Panc1 (cell line): ENCODE data around the gene PARP3. TPM values are rescaled to one million over a fixed set of nuclear protein-coding genes. Genes with fewer than 3 reads are reported as not detected.
A peak's percentile ranks its signal among the peaks of the same experiment; 100 is the strongest.

Experiments used
- ATAC-seq: fragments of 200-7000 bp; cut with Tn5 transposase; 2 replicates; pipeline ENCODE4 v1.9.1; 2020; ENCODE audit warnings: mild to moderate bottlenecking, moderate library complexity
- BruUV-seq: library from RNA; stranded (reverse); fragments of 400-500 nt; replicated peaks from 2 replicates; lab custom pipeline; 2021; lab: Mats Ljungman, UMichigan
- CTCF ChIA-PET: fragments of 300-600 bp; sonication (Branson Sonifier 250); formaldehyde crosslinking; loops from one replicate; lab custom pipeline; 2022; ENCODE audit warnings: antibody characterized with exemption; lab: Charles Lee
- POLR2A ChIA-PET: fragments of 300-600 bp; sonication (Branson Sonifier 250); formaldehyde crosslinking; loops from one replicate; lab custom pipeline; 2022; ENCODE audit warnings: antibody characterized with exemption; lab: Charles Lee
- DNase-seq: peaks from one replicate; pipeline ENCODE4 v3.0.0-alpha.2; 2010; ENCODE audit warnings: low read depth, low spot score
- H3K27ac ChIP-seq: 2 replicates; pipeline ENCODE4 v1.5.1; 2011; ENCODE audit warnings: mild to moderate bottlenecking, low read length, inconsistent platforms
- H3K27me3 ChIP-seq: fragments of 200-500 bp; sonication (Bioruptor generic); 2 replicates; pipeline ENCODE4 v1.6.0; 2014; ENCODE audit warnings: low read length, inconsistent platforms; ENCODE audit not compliant: control insufficient read depth, insufficient read depth
- H3K36me3 ChIP-seq: fragments of 200-500 bp; sonication (Bioruptor generic); 2 replicates; pipeline ENCODE4 v1.5.1; 2014; ENCODE audit warnings: inconsistent platforms, mild to moderate bottlenecking, low read length, moderate library complexity; ENCODE audit not compliant: control insufficient read depth, insufficient read depth
- H3K4me1 ChIP-seq: 2 replicates; pipeline ENCODE4 v1.5.1; 2011; ENCODE audit warnings: inconsistent platforms, mild to moderate bottlenecking, low read length, moderate library complexity; ENCODE audit not compliant: control insufficient read depth, insufficient read depth
- H3K4me3 ChIP-seq, 2 experiments: 2 replicates each; pipeline ENCODE4 v1.5.1; 2011 to 2012; ENCODE audit warnings: low read depth in 2 of 2, low read length in 2 of 2, mild to moderate bottlenecking in 2 of 2, inconsistent platforms in 1 of 2, moderate library complexity in 1 of 2
- H3K9me3 ChIP-seq: fragments of 200-500 bp; sonication (Bioruptor generic); 2 replicates; pipeline ENCODE4 v1.5.1; 2014; ENCODE audit warnings: low read depth, mild to moderate bottlenecking, inconsistent platforms, low read length, moderate library complexity; ENCODE audit not compliant: control insufficient read depth, insufficient read depth
- POLR2AphosphoS5 ChIP-seq: IDR thresholded peaks from 2 replicates; pipeline ENCODE4 v1.6.1; 2012; ENCODE audit warnings: mild to moderate bottlenecking, low read depth, low read length, moderate library complexity
- SIN3A ChIP-seq: IDR thresholded peaks from 2 replicates; pipeline ENCODE4 v1.6.1; 2012; ENCODE audit warnings: low read depth, mild to moderate bottlenecking, low read length, moderate library complexity, borderline replicate concordance; ENCODE audit not compliant: insufficient read depth
- TCF7L2 ChIP-seq: IDR thresholded peaks from 2 replicates; pipeline ENCODE4 v1.6.1; 2011; ENCODE audit warnings: mild to moderate bottlenecking, low read depth, low read length, inconsistent platforms
- in situ Hi-C: cut with HindIII; loops from 2 replicates; pipeline ENCODE4 v1.10.0; 2016; ENCODE audit warnings: low sequenced_read_pairs, low pct_unique_long_range_greater_than_20kb
- intact Hi-C: fragments of 100-400 bp; cut with micrococcal nuclease; formaldehyde crosslinking; loops from one replicate; pipeline ENCODE4 v1.10.0; 2022; ENCODE audit not compliant: unreplicated experiment
- total RNA-seq: library from RNA; stranded (reverse); gene quantifications from one replicate; pipeline ENCODE4 v1.2.1, GENCODE V29; 2021; ENCODE audit not compliant: unreplicated experiment
- TF ChIP-seq, protein P1 (sequence below): fragments of 450-650 bp; IDR thresholded peaks from 2 replicates; pipeline ENCODE4 v1.5.1; 2017; ENCODE audit warnings: mild to moderate bottlenecking
- TF ChIP-seq, protein P2 (sequence below), 2 experiments: IDR thresholded peaks; 2 replicates each; pipeline ENCODE4 v1.6.1; 2011 to 2012; ENCODE audit warnings: low read depth in 2 of 2, control low read depth in 1 of 2, low read length in 1 of 2, mild to moderate bottlenecking in 1 of 2, moderate library complexity in 1 of 2; ENCODE audit not compliant: insufficient read depth in 1 of 2

The PARP3 gene
- total RNA-seq, 1 experiment from 2014 or later: 16.1 TPM

DNA sequence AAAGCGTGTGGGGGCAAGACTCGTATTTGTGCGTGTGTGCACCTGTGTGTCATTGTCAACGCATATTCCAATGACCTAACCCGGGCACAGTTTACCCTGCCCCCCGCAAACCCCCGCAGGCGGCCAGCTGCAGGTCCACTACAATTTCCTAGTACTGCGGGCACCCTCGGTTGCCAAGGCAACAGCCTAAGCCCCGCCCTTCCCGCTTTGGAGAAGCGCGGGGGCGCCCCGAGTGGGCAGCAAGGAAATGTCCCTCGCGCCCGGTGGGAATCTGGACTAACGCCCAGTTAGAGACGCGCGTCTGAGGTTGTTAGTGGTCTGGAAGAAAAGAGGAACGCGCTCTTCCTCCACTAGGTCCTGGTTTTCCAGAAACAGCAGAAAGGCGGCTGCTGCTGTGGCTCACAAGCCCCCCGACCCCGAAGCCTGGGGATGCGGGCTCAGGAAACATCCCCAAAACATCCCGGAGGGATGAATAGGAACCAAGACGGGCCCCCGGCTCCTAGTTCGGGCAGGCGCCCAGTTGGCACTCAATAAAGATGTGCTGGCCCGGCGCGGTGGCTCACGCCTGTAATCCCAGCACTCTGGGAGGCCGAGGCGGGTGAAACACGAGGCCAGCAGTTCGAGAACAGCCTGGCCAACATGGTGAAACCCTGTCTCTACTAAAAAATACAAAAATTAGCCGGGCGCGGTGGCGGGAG is 33.8 kb downstream of the PARP3 start:
- DNase-seq (no peak), ATAC-seq (no peak)
- BruUV-seq: no TSS peak
- Histone ChIP-seq H3K4me1 (peaks cover 13% of the 10 kb centered on the region), H3K36me3 (no peaks in the 10 kb centered on the region; the same call in 1 of the 2 replicates), H3K4me3 (peak overlapping the region; percentile 76 to 79; a peak in 3 of 4 replicates), H3K27ac (no peak overlapping the region), H3K27me3 (no peaks in the 10 kb centered on the region), H3K9me3 (no peaks in the 10 kb centered on the region)
- ChIA-PET CTCF (no interaction called here), POLR2A (no interaction called here)
- TF ChIP-seq, protein P1, sequence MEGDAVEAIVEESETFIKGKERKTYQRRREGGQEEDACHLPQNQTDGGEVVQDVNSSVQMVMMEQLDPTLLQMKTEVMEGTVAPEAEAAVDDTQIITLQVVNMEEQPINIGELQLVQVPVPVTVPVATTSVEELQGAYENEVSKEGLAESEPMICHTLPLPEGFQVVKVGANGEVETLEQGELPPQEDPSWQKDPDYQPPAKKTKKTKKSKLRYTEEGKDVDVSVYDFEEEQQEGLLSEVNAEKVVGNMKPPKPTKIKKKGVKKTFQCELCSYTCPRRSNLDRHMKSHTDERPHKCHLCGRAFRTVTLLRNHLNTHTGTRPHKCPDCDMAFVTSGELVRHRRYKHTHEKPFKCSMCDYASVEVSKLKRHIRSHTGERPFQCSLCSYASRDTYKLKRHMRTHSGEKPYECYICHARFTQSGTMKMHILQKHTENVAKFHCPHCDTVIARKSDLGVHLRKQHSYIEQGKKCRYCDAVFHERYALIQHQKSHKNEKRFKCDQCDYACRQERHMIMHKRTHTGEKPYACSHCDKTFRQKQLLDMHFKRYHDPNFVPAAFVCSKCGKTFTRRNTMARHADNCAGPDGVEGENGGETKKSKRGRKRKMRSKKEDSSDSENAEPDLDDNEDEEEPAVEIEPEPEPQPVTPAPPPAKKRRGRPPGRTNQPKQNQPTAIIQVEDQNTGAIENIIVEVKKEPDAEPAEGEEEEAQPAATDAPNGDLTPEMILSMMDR: 0 out of 2 replicates have a peak, but pooled peaks have one; percentile 3
- no peak for TF ChIP-seq TCF7L2
- in situ Hi-C loops (no loop called here), intact Hi-C loops (loop anchor here (2.0 kb wide), 1 partner anchor 33 kb away; the partner anchor contains the start of gene PARP3)

DNA sequence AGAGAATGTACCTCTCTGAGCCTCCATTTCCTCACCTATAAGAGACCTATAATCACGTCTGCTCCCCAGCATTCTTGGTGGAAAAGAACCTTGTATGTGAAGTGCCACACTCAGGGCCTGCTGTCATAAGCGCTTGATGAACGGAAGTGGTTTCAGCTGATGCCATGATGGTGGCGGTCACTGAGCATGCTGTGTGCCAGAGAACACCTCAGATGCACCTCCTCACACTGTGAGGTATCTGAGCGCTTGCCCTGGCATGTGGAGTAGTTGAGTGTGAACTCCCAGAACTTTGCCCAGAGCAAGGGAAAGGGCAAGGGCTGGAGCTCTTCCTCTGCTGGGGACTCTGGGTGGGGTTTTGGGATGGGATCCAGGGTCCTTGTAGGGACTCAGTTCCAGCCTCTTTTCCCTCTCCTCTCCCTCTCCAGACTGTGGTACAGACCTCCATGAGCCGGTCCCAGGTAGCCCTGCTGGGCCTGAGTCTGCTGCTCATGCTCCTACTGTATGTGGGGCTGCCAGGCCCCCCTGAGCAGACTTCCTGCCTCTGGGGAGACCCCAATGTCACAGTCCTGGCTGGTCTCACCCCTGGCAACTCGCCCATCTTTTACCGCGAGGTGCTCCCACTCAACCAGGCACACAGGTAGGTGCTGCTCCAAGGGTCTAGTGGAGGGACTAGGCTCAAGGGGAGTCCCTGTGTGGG is 35.4 kb downstream of the PARP3 start:
- no peaks in the 10 kb centered on the region; the same call in 1 of the 2 replicates for H3K36me3 ChIP-seq
- H3K27me3 ChIP-seq: no peaks in the 10 kb centered on the region
- TF ChIP-seq SIN3A: no peak
- TF ChIP-seq POLR2AphosphoS5: no peak
- TF ChIP-seq, protein P2, sequence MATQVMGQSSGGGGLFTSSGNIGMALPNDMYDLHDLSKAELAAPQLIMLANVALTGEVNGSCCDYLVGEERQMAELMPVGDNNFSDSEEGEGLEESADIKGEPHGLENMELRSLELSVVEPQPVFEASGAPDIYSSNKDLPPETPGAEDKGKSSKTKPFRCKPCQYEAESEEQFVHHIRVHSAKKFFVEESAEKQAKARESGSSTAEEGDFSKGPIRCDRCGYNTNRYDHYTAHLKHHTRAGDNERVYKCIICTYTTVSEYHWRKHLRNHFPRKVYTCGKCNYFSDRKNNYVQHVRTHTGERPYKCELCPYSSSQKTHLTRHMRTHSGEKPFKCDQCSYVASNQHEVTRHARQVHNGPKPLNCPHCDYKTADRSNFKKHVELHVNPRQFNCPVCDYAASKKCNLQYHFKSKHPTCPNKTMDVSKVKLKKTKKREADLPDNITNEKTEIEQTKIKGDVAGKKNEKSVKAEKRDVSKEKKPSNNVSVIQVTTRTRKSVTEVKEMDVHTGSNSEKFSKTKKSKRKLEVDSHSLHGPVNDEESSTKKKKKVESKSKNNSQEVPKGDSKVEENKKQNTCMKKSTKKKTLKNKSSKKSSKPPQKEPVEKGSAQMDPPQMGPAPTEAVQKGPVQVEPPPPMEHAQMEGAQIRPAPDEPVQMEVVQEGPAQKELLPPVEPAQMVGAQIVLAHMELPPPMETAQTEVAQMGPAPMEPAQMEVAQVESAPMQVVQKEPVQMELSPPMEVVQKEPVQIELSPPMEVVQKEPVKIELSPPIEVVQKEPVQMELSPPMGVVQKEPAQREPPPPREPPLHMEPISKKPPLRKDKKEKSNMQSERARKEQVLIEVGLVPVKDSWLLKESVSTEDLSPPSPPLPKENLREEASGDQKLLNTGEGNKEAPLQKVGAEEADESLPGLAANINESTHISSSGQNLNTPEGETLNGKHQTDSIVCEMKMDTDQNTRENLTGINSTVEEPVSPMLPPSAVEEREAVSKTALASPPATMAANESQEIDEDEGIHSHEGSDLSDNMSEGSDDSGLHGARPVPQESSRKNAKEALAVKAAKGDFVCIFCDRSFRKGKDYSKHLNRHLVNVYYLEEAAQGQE (IDR thresholded peaks at IDR 0.05; ENCODE audit: insufficient read depth in 1 of 2, low read depth in 2 of 2, low read length in 1 of 2): no peak
- TF ChIP-seq, protein P1: no peak
- no peak for TF ChIP-seq TCF7L2
- no TSS peak for BruUV-seq
- intact Hi-C loops: no loop called here
- H3K27ac ChIP-seq: no peak overlapping the region
- DNase-seq (no peak), ATAC-seq (no peak)
- POLR2A ChIA-PET: no interaction called here
- H3K9me3 ChIP-seq: no peaks in the 10 kb centered on the region
- CTCF ChIA-PET: no interaction called here
- in situ Hi-C loops: no loop called here
- no peak overlapping the region for H3K4me3 ChIP-seq
- peaks cover 20% of the 10 kb centered on the region for H3K4me1 ChIP-seq
